Gastroesophageal sphincter (tissue), 3 donors: ENCODE measurements around the gene FABP2.
"Not testable (repeated sequence)": the region's sequence is repeated elsewhere in the genome, so short reads cannot be mapped to it uniquely, and the experiment has no call there.

Experiments used
- CTCF ChIP-seq, 4 experiments: fragments of 200-600 bp in 2 of 4; fragments of 450-650 bp in 2 of 4; sonication (generic) in 1 of 4; IDR thresholded peaks; one replicate each; pipeline ENCODE4 v1.5.1; 2017 to 2019; ENCODE audit warnings: antibody characterized with exemption in 4 of 4, mild to moderate bottlenecking in 2 of 4, moderate library complexity in 2 of 4
- EP300 ChIP-seq: sonication (generic); formaldehyde crosslinking; IDR thresholded peaks from one replicate; pipeline ENCODE4 v1.6.1; 2017; ENCODE audit warnings: antibody characterized with exemption, mild to moderate bottlenecking
- POLR2AphosphoS5 ChIP-seq: sonication (generic); formaldehyde crosslinking; IDR thresholded peaks from one replicate; pipeline ENCODE4 v1.6.1; 2017; ENCODE audit warnings: antibody characterized with exemption

- TF ChIP-seq POLR2AphosphoS5; CTCF (IDR thresholded peaks at IDR 0.05); EP300: not testable (repeated sequence)
Observed at GRCh38 chr4:119279945-119280344, 42.0 kb downstream of the FABP2 start.
